Hepatocyte (in vitro differentiated cells): ENCODE data around the gene KBTBD2. TPM values are rescaled to one million over a fixed set of nuclear protein-coding genes. Genes with fewer than 3 reads are reported as not detected.
A peak's percentile ranks its signal among the peaks of the same experiment; 100 is the strongest.

Experiments used
- DNase-seq: peaks from one replicate; pipeline ENCODE4 v3.0.0-alpha.2; 2016; ENCODE audit warnings: low spot score
- H2AFZ ChIP-seq: fragments of 200-600 bp; sonication (generic); 2 replicates; pipeline ENCODE4 v1.6.0; 2016; ENCODE audit warnings: antibody characterized with exemption, mild to moderate bottlenecking
- H3K27ac ChIP-seq: fragments of 200-600 bp; sonication (generic); 2 replicates; pipeline ENCODE4 v1.5.1; 2016; ENCODE audit warnings: mild to moderate bottlenecking
- H3K27me3 ChIP-seq: fragments of 200-600 bp; sonication (generic); 2 replicates; pipeline ENCODE4 v1.6.1; 2016
- H3K36me3 ChIP-seq: fragments of 200-600 bp; sonication (generic); replicated peaks from 2 replicates; pipeline ENCODE4 v1.5.1; 2016; ENCODE audit warnings: low read depth; ENCODE audit not compliant: insufficient read depth
- H3K4me1 ChIP-seq: fragments of 200-600 bp; sonication (generic); 2 replicates; pipeline ENCODE4 v1.5.1; 2016; ENCODE audit warnings: mild to moderate bottlenecking, moderate library complexity; ENCODE audit not compliant: insufficient read depth
- H3K4me2 ChIP-seq: fragments of 200-600 bp; sonication (generic); 2 replicates; pipeline ENCODE4 v1.6.0; 2016
- H3K4me3 ChIP-seq: fragments of 200-600 bp; sonication (generic); 2 replicates; pipeline ENCODE4 v1.5.1; 2016; ENCODE audit warnings: mild to moderate bottlenecking
- H3K79me2 ChIP-seq: fragments of 200-600 bp; sonication (generic); 2 replicates; pipeline ENCODE4 v1.6.0; 2017; ENCODE audit warnings: mild to moderate bottlenecking
- H3K9me2 ChIP-seq: fragments of 200-600 bp; sonication (generic); replicated peaks from 2 replicates; pipeline ENCODE4 v1.6.0; 2017; ENCODE audit warnings: mild to moderate bottlenecking; ENCODE audit not compliant: insufficient read depth
- H3K9me3 ChIP-seq: fragments of 200-600 bp; sonication (generic); 2 replicates; pipeline ENCODE4 v1.5.1; 2016; ENCODE audit warnings: low read depth, mild to moderate bottlenecking
- H4K20me1 ChIP-seq: fragments of 200-600 bp; sonication (generic); 2 replicates; pipeline ENCODE4 v1.6.0; 2016; ENCODE audit warnings: mild to moderate bottlenecking; ENCODE audit not compliant: insufficient read depth, poor library complexity, severe bottlenecking
- EZH2 ChIP-seq: fragments of 200-600 bp; sonication (generic); IDR thresholded peaks from 2 replicates; pipeline ENCODE4 v1.6.1; 2016; ENCODE audit warnings: antibody characterized with exemption, mild to moderate bottlenecking, borderline replicate concordance
- EZH2phosphoT487 ChIP-seq: fragments of 200-600 bp; sonication (generic); IDR thresholded peaks from one replicate; pipeline ENCODE4 v1.6.1; 2018; ENCODE audit warnings: antibody characterized with exemption, mild to moderate bottlenecking, low read depth, moderate library complexity; ENCODE audit not compliant: unreplicated experiment, severe bottlenecking
- WGBS: methylation state at CpG from one replicate; pipeline ENCODE4 v1.1.6; 2016; ENCODE audit warnings: low lambda C conversion rate; ENCODE audit errors: missing lambda C conversion rate; 5-methylcytosine and 5-hydroxymethylcytosine counted together
- polyA plus RNA-seq: library from polyadenylated mRNA; unstranded; fragments of >200 nt; fragmentation: Nextera tagmentation; extraction: Ambion mirVana; gene quantifications from 2 replicates; pipeline ENCODE4 v1.2.1, GENCODE V29; 2016
- total RNA-seq: library from RNA; depleted of rRNA; stranded (reverse); fragments of >200 nt; gene quantifications from 2 replicates; pipeline ENCODE4 v1.2.3, GENCODE V29; 2014
- TF ChIP-seq, protein P1 (sequence below): fragments of 200-600 bp; sonication (generic); IDR thresholded peaks from 2 replicates; pipeline ENCODE4 v1.5.1; 2016; ENCODE audit warnings: antibody characterized with exemption, mild to moderate bottlenecking; ENCODE audit not compliant: poor library complexity

The KBTBD2 gene
- total and polyA plus RNA-seq, 2 experiments from 2014 or later = 23.7 to 49.7 TPM

- no peak for DNase-seq
- H3K9me2 ChIP-seq = no peaks in the 10 kb centered on the region
- no peaks in the 10 kb centered on the region for H3K79me2 ChIP-seq
- H3K27ac ChIP-seq = no peak overlapping the region
- H4K20me1 ChIP-seq = no peaks in the 10 kb centered on the region
- 85% methylated on average over 6 of the region's 6 CpGs for WGBS
- TF ChIP-seq EZH2 = no peak
- no peak for TF ChIP-seq EZH2phosphoT487
- TF ChIP-seq, protein P1, sequence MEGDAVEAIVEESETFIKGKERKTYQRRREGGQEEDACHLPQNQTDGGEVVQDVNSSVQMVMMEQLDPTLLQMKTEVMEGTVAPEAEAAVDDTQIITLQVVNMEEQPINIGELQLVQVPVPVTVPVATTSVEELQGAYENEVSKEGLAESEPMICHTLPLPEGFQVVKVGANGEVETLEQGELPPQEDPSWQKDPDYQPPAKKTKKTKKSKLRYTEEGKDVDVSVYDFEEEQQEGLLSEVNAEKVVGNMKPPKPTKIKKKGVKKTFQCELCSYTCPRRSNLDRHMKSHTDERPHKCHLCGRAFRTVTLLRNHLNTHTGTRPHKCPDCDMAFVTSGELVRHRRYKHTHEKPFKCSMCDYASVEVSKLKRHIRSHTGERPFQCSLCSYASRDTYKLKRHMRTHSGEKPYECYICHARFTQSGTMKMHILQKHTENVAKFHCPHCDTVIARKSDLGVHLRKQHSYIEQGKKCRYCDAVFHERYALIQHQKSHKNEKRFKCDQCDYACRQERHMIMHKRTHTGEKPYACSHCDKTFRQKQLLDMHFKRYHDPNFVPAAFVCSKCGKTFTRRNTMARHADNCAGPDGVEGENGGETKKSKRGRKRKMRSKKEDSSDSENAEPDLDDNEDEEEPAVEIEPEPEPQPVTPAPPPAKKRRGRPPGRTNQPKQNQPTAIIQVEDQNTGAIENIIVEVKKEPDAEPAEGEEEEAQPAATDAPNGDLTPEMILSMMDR = no peak
- no peaks in the 10 kb centered on the region for H3K9me3 ChIP-seq
- no peak overlapping the region for H3K4me3 ChIP-seq
- no peaks in the 10 kb centered on the region for H3K36me3 ChIP-seq
- H2AFZ ChIP-seq = no peak overlapping the region
- H3K4me2 ChIP-seq = no peak overlapping the region
- peaks cover 10% of the 10 kb centered on the region for H3K4me1 ChIP-seq
- no peaks in the 10 kb centered on the region for H3K27me3 ChIP-seq
These were observed 5.2 kb upstream of the KBTBD2 start for GRCh38 chr7:32896564-32897347.

DNA sequence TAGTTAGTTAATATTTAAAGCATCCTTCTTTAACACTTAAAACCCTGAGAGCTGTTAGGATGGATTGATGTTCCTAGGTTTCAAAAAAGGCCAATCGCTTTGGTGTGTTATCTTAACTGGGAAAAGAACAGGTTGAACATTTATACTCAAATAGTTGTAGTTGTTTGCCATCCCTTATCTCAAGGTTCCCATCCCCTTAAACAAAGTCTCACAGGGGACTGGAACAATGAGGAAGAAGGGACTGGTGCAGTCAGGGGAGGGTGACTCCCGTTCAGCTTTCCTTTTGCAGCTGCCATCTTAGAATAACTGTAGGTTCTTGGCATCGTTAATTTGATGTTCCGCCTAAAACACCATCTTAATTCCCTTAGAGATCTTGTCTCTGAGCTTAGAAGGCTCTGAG is 2.6 kb upstream of the KBTBD2 start:
- 58% methylated on average over 4 of the region's 4 CpGs for WGBS
- H3K4me2 ChIP-seq = peak overlapping the region; percentile 80
- peak overlapping the region; percentile 24 for H2AFZ ChIP-seq
- no peaks in the 10 kb centered on the region for H3K9me3 ChIP-seq
- H4K20me1 ChIP-seq = peaks cover 7% of the 10 kb centered on the region
- no peaks in the 10 kb centered on the region for H3K27me3 ChIP-seq
- peaks cover 16% of the 10 kb centered on the region for H3K4me1 ChIP-seq
- peak overlapping the region; percentile 97 for H3K27ac ChIP-seq
- TF ChIP-seq EZH2 (no peak), EZH2phosphoT487 (no peak)
- TF ChIP-seq, protein P1 = no peak
- H3K9me2 ChIP-seq = no peaks in the 10 kb centered on the region
- DNase-seq = no peak
- H3K36me3 ChIP-seq = no peaks in the 10 kb centered on the region
- peaks cover 12% of the 10 kb centered on the region for H3K79me2 ChIP-seq
- H3K4me3 ChIP-seq = no peak overlapping the region

DNA sequence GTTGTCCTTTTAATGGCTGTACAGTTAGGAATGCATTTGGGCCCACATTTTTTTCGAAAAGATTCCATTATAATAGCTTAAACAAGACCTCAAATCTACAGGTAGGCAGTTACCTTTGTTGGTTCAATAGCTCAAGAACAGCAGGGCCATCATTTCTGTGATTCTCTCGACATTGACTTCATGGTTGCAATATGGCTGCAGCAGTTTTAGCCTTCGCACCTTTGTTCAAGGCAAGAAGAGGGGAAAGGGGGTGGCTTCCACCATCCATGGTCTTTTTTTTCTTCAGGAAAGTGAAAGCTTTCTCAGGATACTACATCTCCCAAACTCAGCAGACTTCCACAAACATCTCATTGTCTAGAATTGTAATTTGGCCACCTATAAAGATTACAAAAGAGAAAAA is 2.2 kb upstream of the KBTBD2 start:
- DNase-seq = no peak
- H4K20me1 ChIP-seq = peaks cover 12% of the 10 kb centered on the region
- no peaks in the 10 kb centered on the region for H3K9me2 ChIP-seq
- no peaks in the 10 kb centered on the region for H3K36me3 ChIP-seq
- peak overlapping the region; percentile 97 for H3K27ac ChIP-seq
- 77% methylated on average over 3 of the region's 3 CpGs for whole genome bisulfite sequencing
- H3K9me3 ChIP-seq = no peaks in the 10 kb centered on the region
- H3K4me3 ChIP-seq = no peak overlapping the region
- H2AFZ ChIP-seq = peak overlapping the region; percentile 24
- peak overlapping the region; percentile 80 for H3K4me2 ChIP-seq
- TF ChIP-seq, protein P1 = no peak
- TF ChIP-seq EZH2phosphoT487 (no peak), EZH2 (no peak)
- peaks cover 21% of the 10 kb centered on the region for H3K4me1 ChIP-seq
- peaks cover 16% of the 10 kb centered on the region for H3K79me2 ChIP-seq
- no peaks in the 10 kb centered on the region for H3K27me3 ChIP-seq
